ENCODE measurements around the gene CNOT8. TPM values are rescaled to one million over a fixed set of nuclear protein-coding genes. Genes with fewer than 3 reads are reported as not detected.

CNOT8 gene
- total RNA-seq (2014; rRNA removed; shearing (Covaris generic); ENCODE audit: low replicate concordance): 64.3 and 74.8 TPM in 2 replicates

- Histone ChIP-seq H3K4me2 (ENCODE audit: low read depth, low read length, poor library complexity, severe bottlenecking) (peak within 1 kb of the TSS; percentile 95), H2AFZ (ENCODE audit: low read length) (peak within 1 kb of the TSS; percentile 45; the same call in 1 of the 2 replicates), H3K4me3 (ENCODE audit: low read length) (peak within 1 kb of the TSS; percentile 94), H4K20me1 (ENCODE audit: insufficient read depth, low read depth, low read length) (peaks cover 14% of the 10 kb centered on the region; the same call in 1 of the 2 replicates), H3K4me1 (ENCODE audit: low read length) (peaks cover 43% of the 10 kb centered on the region), H3K36me3 (ENCODE audit: insufficient read depth, low read length) (peaks cover 15% of the 10 kb centered on the region), H3K27me3 (ENCODE audit: low read length) (no peaks in the 10 kb centered on the region), H3K27ac (ENCODE audit: low read length) (peak within 1 kb of the TSS; percentile 92), H3K79me2 (ENCODE audit: low read length) (peaks cover 50% of the 10 kb centered on the region), H3K9me2 (replicated peaks; ENCODE audit: insufficient read depth, low read length) (no peaks in the 10 kb centered on the region), H3K9ac (ENCODE audit: low read length) (peak within 1 kb of the TSS; percentile 79), H3K9me3 (ENCODE audit: low read length) (no peaks in the 10 kb centered on the region)
- DNase-seq: peak; percentile 99
These were observed at the start of gene CNOT8 for GRCh38 chr5:154858297-154858971. Gene CNOT8 (plus strand): TSS chr5:154858627. CDS start chr5:154863279, 4,652 bp downstream.

DNA sequence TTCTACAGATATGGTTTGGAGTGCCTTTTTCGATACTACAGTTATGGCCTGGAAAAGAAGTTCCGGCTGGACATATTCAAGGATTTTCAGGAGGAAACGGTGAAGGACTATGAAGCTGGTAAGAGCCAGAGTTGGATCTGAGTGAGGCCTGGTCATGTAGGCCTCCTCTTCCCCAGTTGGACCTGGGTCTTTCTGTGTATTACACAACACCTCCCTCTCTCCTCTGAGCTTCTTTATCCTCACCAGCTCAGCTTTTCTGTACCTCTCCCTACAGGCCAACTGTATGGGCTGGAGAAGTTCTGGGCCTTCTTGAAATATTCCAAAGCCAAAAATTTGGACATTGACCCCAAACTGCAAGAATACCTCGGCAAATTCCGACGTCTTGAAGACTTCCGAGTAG, 47.2 kb upstream of the CNOT8 start:
- H3K9ac ChIP-seq (ENCODE audit: low read length): no peak overlapping the region
- H3K27ac ChIP-seq (ENCODE audit: low read length): no peak overlapping the region
- H3K36me3 ChIP-seq (ENCODE audit: insufficient read depth, low read length): peaks cover 65% of the 10 kb centered on the region
- H3K9me2 ChIP-seq (replicated peaks; ENCODE audit: insufficient read depth, low read length): no peaks in the 10 kb centered on the region
- peaks cover 18% of the 10 kb centered on the region; the same call in 1 of the 2 replicates for H4K20me1 ChIP-seq (ENCODE audit: insufficient read depth, low read depth, low read length)
- H3K4me3 ChIP-seq (ENCODE audit: low read length): no peak overlapping the region
- no peak for DNase-seq
- no peaks in the 10 kb centered on the region for H3K27me3 ChIP-seq (ENCODE audit: low read length)
- H3K4me1 ChIP-seq (ENCODE audit: low read length): no peaks in the 10 kb centered on the region
- H3K79me2 ChIP-seq (ENCODE audit: low read length): peaks cover 44% of the 10 kb centered on the region
- no peak overlapping the region for H2AFZ ChIP-seq (ENCODE audit: low read length)
- no peak overlapping the region for H3K4me2 ChIP-seq (ENCODE audit: low read depth, low read length, poor library complexity, severe bottlenecking)
- no peaks in the 10 kb centered on the region for H3K9me3 ChIP-seq (ENCODE audit: low read length)

DNA sequence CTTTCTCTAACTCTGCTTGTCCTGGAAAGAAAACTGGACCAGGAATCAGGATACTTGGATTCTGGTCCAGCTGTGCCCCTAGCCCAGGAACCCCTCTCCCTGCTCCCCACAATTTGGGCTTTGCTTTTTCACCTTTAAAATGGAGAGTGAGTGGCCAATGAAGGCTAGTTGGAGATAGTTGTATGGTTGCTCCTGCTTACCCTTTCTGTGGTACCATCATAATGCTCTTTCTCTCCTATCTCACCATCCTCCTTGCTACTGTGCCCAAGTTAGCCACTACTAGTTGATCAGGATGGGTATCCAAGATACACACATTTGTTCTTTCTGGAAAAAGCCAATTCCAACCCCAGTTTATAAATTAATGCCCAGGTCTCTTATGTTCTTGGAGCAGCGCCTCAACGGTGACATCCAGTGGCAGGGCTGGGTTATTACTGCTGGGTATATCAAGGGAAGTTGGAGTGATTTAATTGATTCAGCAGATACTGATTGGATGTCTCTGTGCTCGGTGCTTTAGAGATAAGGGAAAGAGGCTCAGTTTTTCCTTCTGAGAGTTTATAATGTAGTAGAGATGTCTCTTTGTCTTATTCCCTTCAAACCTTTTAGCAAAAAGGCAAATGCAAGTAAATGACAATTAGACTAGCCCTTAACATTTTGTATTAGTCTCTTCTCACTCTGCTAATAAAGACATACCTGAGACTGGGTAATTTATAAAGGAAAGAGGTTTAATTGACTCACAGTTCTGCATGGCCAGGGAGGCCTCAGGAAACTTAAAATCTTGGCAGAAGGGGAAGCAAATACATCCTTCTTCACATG, 46.6 kb upstream of the CNOT8 start:
- H3K4me2 ChIP-seq (ENCODE audit: low read depth, low read length, poor library complexity, severe bottlenecking): no peak overlapping the region
- H3K36me3 ChIP-seq (ENCODE audit: insufficient read depth, low read length): peaks cover 66% of the 10 kb centered on the region
- no peak overlapping the region for H3K27ac ChIP-seq (ENCODE audit: low read length)
- H3K79me2 ChIP-seq (ENCODE audit: low read length): peaks cover 43% of the 10 kb centered on the region
- no peak overlapping the region for H3K4me3 ChIP-seq (ENCODE audit: low read length)
- H3K27me3 ChIP-seq (ENCODE audit: low read length): no peaks in the 10 kb centered on the region
- peaks cover 18% of the 10 kb centered on the region; the same call in 1 of the 2 replicates for H4K20me1 ChIP-seq (ENCODE audit: insufficient read depth, low read depth, low read length)
- H3K9me3 ChIP-seq (ENCODE audit: low read length): no peaks in the 10 kb centered on the region
- DNase-seq: peak; percentile 80
- no peak overlapping the region for H2AFZ ChIP-seq (ENCODE audit: low read length)
- no peaks in the 10 kb centered on the region for H3K4me1 ChIP-seq (ENCODE audit: low read length)
- no peaks in the 10 kb centered on the region for H3K9me2 ChIP-seq (replicated peaks; ENCODE audit: insufficient read depth, low read length)
- H3K9ac ChIP-seq (ENCODE audit: low read length): no peak overlapping the region

- Histone ChIP-seq H3K9ac (ENCODE audit: low read length) (no peak overlapping the region), H3K9me3 (ENCODE audit: low read length) (no peaks in the 10 kb centered on the region), H3K36me3 (ENCODE audit: insufficient read depth, low read length) (peaks cover 73% of the 10 kb centered on the region), H4K20me1 (ENCODE audit: insufficient read depth, low read depth, low read length) (peaks cover 18% of the 10 kb centered on the region; the same call in 1 of the 2 replicates), H3K9me2 (replicated peaks; ENCODE audit: insufficient read depth, low read length) (no peaks in the 10 kb centered on the region), H3K4me2 (ENCODE audit: low read depth, low read length, poor library complexity, severe bottlenecking) (no peak overlapping the region), H3K4me1 (ENCODE audit: low read length) (no peaks in the 10 kb centered on the region), H3K27ac (ENCODE audit: low read length) (no peak overlapping the region), H3K79me2 (ENCODE audit: low read length) (peaks cover 47% of the 10 kb centered on the region), H3K4me3 (ENCODE audit: low read length) (no peak overlapping the region), H2AFZ (ENCODE audit: low read length) (no peak overlapping the region), H3K27me3 (ENCODE audit: low read length) (no peaks in the 10 kb centered on the region)
- no peak for DNase-seq
These were observed 45.3 kb upstream of the CNOT8 start for GRCh38 chr5:154813158-154813557.

DNA sequence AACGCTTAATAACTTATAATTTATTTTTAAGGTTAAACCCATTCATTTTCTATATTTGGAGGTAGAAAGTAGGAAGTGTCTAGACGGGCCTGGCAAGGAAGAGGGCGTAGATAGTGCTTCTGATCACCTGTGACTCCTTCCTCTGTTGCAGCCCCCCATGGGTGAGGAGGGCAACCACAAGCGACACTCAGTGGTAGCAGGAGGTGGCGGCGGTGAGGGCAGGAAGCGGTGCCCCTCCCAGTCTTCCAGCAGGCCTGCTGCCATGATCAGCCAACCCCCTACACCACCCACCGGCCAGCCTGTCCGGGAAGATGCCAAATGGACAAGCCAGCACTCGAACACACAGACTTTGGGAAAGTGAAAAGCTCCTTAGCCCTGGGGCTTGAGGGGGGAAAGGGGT, 44.7 kb upstream of the CNOT8 start:
- Histone ChIP-seq H3K4me1 (ENCODE audit: low read length) (no peaks in the 10 kb centered on the region), H3K4me2 (ENCODE audit: low read depth, low read length, poor library complexity, severe bottlenecking) (no peak overlapping the region), H3K79me2 (ENCODE audit: low read length) (peaks cover 44% of the 10 kb centered on the region), H3K9me2 (replicated peaks; ENCODE audit: insufficient read depth, low read length) (no peaks in the 10 kb centered on the region), H3K27ac (ENCODE audit: low read length) (no peak overlapping the region), H3K36me3 (ENCODE audit: insufficient read depth, low read length) (peaks cover 74% of the 10 kb centered on the region), H2AFZ (ENCODE audit: low read length) (no peak overlapping the region), H4K20me1 (ENCODE audit: insufficient read depth, low read depth, low read length) (peaks cover 18% of the 10 kb centered on the region; the same call in 1 of the 2 replicates), H3K9ac (ENCODE audit: low read length) (no peak overlapping the region), H3K4me3 (ENCODE audit: low read length) (no peak overlapping the region), H3K9me3 (ENCODE audit: low read length) (no peaks in the 10 kb centered on the region), H3K27me3 (ENCODE audit: low read length) (no peaks in the 10 kb centered on the region)
- no peak for DNase-seq

- no peak overlapping the region for H3K9ac ChIP-seq (ENCODE audit: low read length)
- no peaks in the 10 kb centered on the region for H3K27me3 ChIP-seq (ENCODE audit: low read length)
- H3K9me2 ChIP-seq (replicated peaks; ENCODE audit: insufficient read depth, low read length): no peaks in the 10 kb centered on the region
- H3K9me3 ChIP-seq (ENCODE audit: low read length): no peaks in the 10 kb centered on the region
- peaks cover 78% of the 10 kb centered on the region for H3K36me3 ChIP-seq (ENCODE audit: insufficient read depth, low read length)
- no peak overlapping the region for H3K4me2 ChIP-seq (ENCODE audit: low read depth, low read length, poor library complexity, severe bottlenecking)
- H3K27ac ChIP-seq (ENCODE audit: low read length): no peak overlapping the region
- H2AFZ ChIP-seq (ENCODE audit: low read length): no peak overlapping the region
- H4K20me1 ChIP-seq (ENCODE audit: insufficient read depth, low read depth, low read length): peaks cover 18% of the 10 kb centered on the region; the same call in 1 of the 2 replicates
- DNase-seq: no peak
- H3K4me1 ChIP-seq (ENCODE audit: low read length): no peaks in the 10 kb centered on the region
- peaks cover 42% of the 10 kb centered on the region for H3K79me2 ChIP-seq (ENCODE audit: low read length)
- H3K4me3 ChIP-seq (ENCODE audit: low read length): no peak overlapping the region
These were observed 43.4 kb upstream of the CNOT8 start for GRCh38 chr5:154815025-154815424.

DNA sequence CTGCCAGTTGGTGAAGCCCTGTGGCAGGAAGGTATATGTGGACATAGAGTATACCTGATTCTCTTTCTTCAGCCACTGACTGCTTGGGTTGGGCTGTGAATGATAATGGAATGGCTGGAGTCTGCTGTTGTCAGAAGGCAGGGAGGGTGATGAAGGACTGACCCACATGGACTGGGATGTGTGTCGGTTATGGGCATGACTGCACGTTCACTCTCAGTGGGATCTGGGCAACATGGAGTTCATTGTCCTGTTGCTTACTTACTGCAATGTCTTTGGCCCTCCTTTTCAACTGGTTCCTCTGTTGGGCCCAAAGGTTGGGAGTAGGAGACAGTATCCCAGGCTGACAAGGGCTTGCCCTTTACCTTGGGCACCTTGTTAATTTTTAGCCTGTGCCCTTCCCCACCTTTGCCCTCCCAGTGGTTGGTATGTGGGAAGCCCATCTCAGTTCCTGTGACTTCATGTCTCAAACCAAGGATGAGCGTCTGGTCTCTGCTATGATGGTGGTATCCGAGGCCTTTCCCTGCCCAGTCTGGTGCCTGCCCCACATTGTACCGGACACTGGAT, 42.7 kb upstream of the CNOT8 start:
- Histone ChIP-seq H3K27me3 (ENCODE audit: low read length) (no peaks in the 10 kb centered on the region), H3K79me2 (ENCODE audit: low read length) (peaks cover 42% of the 10 kb centered on the region), H3K4me2 (ENCODE audit: low read depth, low read length, poor library complexity, severe bottlenecking) (no peak overlapping the region), H3K9me2 (replicated peaks; ENCODE audit: insufficient read depth, low read length) (no peaks in the 10 kb centered on the region), H3K4me3 (ENCODE audit: low read length) (no peak overlapping the region), H4K20me1 (ENCODE audit: insufficient read depth, low read depth, low read length) (peaks cover 18% of the 10 kb centered on the region; the same call in 1 of the 2 replicates), H3K36me3 (ENCODE audit: insufficient read depth, low read length) (peaks cover 78% of the 10 kb centered on the region), H2AFZ (ENCODE audit: low read length) (no peak overlapping the region), H3K27ac (ENCODE audit: low read length) (no peak overlapping the region), H3K9me3 (ENCODE audit: low read length) (no peaks in the 10 kb centered on the region), H3K9ac (ENCODE audit: low read length) (no peak overlapping the region), H3K4me1 (ENCODE audit: low read length) (no peaks in the 10 kb centered on the region)
- DNase-seq: no peak

All from Karpas-422 (cell line).